Spleen (tissue), 7 donors: ENCODE data around the gene EVC2.

ENCODE experiments used
- CTCF ChIP-seq, 11 experiments: fragments of 200-600 bp in 7 of 11; fragments of 450-650 bp in 4 of 11; sonication (generic) in 4 of 11; IDR thresholded peaks in 8 of 11; conservative IDR thresholded peaks in 3 of 11; 1 replicate in 7 of 11; 2 replicates in 4 of 11; pipeline versions ENCODE4 v1.4.0 to v1.8.0; 2016 to 2021; ENCODE audit warnings: antibody characterized with exemption in 11 of 11, inconsistent platforms in 4 of 11, mild to moderate bottlenecking in 1 of 11
- POLR2A ChIP-seq, 3 donors: fragments of 450-650 bp; IDR thresholded peaks; one replicate each; pipeline ENCODE4 v1.5.1; 2017; ENCODE audit warnings: antibody characterized with exemption in 3 of 3, mild to moderate bottlenecking in 1 of 3
- POLR2AphosphoS5 ChIP-seq, 3 donors: sonication (generic); formaldehyde crosslinking; IDR thresholded peaks; one replicate each; pipeline ENCODE4 v1.5.1; 2017; ENCODE audit warnings: antibody characterized with exemption in 3 of 3
- donor health status: DM: no; HTN: no; CAD: no; lungs with moderate emphysema.
- donor health status: DM: no; HTN: no; CAD: no.
- donor health status: DM: no; HTN: no; CAD: no.

- TF ChIP-seq POLR2AphosphoS5 (IDR thresholded peaks at IDR 0.05) (no peak), CTCF (IDR thresholded peaks at IDR 0.05 in 8 of 11, conservative IDR thresholded peaks at IDR 0.05 in 3 of 11) (no peak), POLR2A (IDR thresholded peaks at IDR 0.05) (no peak)
These were observed 57.3 kb downstream of the EVC2 start for GRCh38 chr4:5651089-5651488.
